GM12873 (cell line): ENCODE measurements around the gene BBX.

ENCODE experiments used
- TF ChIP-seq, protein P1 (sequence below): IDR thresholded peaks from 2 replicates; pipeline ENCODE4 v1.5.1; 2012; ENCODE audit warnings: low read depth, mild to moderate bottlenecking, moderate library complexity, low read length, control low read depth; ENCODE audit not compliant: insufficient read depth; ENCODE audit errors: missing control alignments

BBX gene

DNA sequence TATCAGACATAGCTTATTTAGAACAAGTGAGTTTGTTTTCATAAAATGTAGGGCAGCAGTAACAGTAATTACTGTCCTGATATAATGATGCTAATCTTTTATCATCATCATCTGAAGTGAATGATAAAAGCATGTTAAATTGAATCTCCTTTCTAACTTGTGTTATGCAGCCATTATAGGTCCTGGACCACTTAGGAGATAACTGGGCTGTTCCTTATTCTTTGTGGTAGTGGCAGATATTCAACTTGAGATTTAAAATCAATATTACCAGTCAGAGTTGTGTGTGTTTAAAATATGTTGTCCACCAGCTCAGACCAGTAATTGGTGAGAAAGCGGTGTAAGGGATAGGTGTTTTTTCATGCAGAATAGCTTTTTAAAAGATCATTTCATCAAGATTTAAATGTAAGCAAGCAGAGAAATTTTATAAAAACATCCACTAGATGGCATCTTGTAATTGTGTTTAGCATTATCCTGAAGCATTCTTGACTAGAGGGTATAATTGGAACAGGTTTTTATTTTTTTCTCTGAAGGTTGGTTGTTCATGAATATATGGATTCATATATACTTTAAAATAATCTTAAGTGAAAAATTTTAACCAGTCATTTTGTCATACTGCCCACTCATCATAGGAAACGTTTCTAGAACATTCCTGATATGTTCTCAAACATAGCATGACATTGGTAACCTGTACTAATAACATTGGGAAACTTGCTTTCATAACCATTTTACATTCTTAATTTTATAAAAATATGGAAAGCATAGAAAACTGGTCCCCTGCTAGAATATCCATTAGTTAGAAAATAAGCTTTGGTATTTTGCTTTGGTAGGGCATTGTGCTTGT is 153.9 kb downstream of the BBX start:
- TF ChIP-seq, protein P1, sequence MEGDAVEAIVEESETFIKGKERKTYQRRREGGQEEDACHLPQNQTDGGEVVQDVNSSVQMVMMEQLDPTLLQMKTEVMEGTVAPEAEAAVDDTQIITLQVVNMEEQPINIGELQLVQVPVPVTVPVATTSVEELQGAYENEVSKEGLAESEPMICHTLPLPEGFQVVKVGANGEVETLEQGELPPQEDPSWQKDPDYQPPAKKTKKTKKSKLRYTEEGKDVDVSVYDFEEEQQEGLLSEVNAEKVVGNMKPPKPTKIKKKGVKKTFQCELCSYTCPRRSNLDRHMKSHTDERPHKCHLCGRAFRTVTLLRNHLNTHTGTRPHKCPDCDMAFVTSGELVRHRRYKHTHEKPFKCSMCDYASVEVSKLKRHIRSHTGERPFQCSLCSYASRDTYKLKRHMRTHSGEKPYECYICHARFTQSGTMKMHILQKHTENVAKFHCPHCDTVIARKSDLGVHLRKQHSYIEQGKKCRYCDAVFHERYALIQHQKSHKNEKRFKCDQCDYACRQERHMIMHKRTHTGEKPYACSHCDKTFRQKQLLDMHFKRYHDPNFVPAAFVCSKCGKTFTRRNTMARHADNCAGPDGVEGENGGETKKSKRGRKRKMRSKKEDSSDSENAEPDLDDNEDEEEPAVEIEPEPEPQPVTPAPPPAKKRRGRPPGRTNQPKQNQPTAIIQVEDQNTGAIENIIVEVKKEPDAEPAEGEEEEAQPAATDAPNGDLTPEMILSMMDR = peak; percentile 40

DNA sequence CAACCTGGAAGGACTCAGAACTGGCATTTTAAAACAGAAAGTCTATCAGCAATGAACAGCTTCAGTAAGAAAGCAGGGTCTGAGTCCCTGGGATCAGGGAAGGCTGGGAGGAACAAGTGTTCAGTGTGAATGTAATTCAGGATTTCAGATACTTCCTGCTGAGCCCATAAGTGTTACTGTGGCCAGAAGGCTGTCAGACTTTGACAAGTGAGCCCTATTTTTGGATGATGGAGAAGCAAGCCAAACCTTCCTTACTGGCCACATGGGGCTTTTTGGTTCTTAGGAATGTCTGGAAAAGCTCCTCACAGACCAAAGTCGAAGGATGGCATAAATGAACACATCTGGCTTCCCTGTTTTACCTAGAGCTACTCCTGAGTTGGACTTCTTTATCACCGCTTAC is 157.2 kb downstream of the BBX start:
- TF ChIP-seq, protein P1 = no peak

DNA sequence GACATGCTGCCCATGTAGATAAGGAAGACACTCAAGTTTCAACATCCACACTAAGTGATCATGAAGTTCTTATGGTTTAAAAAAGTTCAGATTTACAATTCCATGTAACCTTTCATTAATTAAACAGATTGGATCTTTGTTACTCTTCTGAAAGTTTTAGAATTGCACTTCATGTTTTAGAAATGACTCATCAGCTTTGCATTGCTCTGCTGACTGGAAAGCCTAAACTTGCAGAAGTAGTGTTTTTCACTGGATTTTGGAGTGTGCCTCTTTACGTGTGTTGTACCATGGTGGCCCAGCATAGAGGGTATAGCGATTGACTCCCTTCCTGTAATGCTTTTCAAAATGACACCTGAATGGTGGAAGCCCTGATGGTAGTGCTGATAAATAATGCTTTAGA is 157.9 kb downstream of the BBX start:
- TF ChIP-seq, protein P1 = no peak

DNA sequence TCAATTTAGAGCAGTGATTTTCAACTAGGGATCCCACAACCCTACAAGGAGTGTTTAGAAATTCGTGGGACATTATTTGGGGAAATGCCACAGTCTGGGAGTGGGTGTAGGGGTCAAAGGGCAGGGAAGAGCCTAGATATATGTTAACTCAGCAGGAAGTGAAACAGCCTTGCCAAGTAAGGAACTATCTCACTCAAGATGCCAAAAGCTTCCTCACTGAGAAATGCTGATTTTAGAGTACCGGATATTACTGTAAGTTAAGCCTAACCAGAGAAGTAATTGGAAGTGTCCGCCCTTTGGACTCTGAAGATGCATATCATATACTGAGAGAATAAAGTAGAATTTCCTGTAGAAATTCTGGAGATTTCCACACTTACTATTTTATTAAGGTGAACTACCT is 158.6 kb downstream of the BBX start:
- TF ChIP-seq, protein P1 = no peak

DNA sequence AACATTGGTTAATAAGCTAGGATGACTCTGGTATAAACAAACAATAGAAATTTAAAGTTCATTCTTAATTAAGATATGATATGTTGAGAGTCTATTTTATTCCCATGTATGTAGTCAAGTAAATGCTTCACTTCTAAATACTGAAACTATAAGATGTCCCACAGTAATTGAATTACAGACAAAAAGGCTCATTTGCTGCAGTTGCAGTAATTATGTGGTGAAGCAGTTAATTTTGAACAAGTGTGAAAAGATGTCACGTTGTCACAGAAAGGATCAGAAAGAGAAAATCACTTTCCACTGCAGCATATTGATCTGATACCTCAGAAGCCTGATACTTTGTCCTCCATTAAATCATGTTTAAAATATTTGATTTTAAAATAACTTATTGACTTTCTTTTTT is 159.8 kb downstream of the BBX start:
- TF ChIP-seq, protein P1 = no peak

DNA sequence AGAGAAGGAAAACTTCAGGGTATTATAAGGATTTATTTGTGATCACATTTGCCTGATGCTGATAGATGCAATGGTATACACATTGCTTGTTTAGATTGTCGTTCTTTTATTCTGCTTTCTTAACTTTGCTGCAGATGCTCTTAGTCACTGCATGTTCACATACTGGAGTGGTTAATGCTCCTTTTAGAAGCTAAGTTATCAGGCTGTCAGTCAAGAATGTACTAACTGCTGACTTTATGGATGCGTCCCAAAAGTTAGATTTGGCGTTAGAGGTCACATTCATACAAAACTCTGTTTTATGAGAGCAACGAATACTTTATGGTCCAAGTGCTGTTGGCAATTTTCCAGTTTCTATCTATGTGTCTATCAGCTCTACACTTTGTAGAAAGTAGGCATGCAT is 160.7 kb downstream of the BBX start:
- TF ChIP-seq, protein P1 = no peak

DNA sequence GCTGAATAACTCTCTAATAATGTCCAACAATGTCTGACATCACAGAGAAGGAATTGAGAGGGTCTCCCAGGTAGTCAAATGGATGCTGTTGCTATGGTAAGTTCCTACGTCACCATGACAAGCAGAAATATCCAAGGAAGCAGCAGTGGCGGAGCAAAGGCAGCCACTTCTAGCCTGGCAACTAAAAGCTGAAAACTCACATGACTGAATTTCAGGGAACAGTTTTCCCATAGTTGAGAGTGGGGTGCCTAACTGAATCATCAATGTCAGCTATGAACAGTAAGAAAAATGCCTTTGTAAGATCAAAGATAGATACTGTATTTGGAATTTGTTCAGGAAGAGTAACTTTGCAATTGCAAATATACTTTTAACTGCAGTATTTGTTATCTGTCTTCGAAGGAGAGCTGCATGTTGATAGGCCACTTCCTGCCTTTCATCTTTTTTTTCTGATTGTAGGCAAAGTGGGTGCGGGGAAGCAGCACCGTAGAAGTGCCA is 161.7 kb downstream of the BBX start:
- TF ChIP-seq, protein P1 = no peak
